Inflammatory macrophage (primary cell): ENCODE results near the gene PARD6G.

ENCODE experiments used
- DNase-seq, 2 donors: peaks; one replicate each; pipeline ENCODE4 v3.0.0-alpha.2; 2020 to 2022

Gene PARD6G

GRCh38 chr18:80189531-80189865 lies 57.8 kb downstream of the PARD6G start:
- no peak for DNase-seq

- DNase-seq = no peak
These were observed 58.4 kb downstream of the PARD6G start for GRCh38 chr18:80188643-80189530.

GRCh38 chr18:80187956-80188642 lies 59.2 kb downstream of the PARD6G start:
- DNase-seq = no peak

- DNase-seq = no peak
These were observed 61.8 kb downstream of the PARD6G start for GRCh38 chr18:80185545-80185944.

- DNase-seq = no peak
These were observed 63.0 kb downstream of the PARD6G start for GRCh38 chr18:80184243-80184772.

GRCh38 chr18:80183273-80184050 lies 63.9 kb downstream of the PARD6G start:
- DNase-seq = no peak

- no peak for DNase-seq
These were observed 64.5 kb downstream of the PARD6G start for GRCh38 chr18:80182855-80183254.

GRCh38 chr18:80181642-80182461 lies 65.5 kb downstream of the PARD6G start:
- no peak for DNase-seq

GRCh38 chr18:80180778-80181564 lies 66.3 kb downstream of the PARD6G start:
- no peak for DNase-seq

GRCh38 chr18:80179857-80180558 lies 67.3 kb downstream of the PARD6G start:
- DNase-seq = no peak

- DNase-seq = no peak
These were observed 68.1 kb downstream of the PARD6G start for GRCh38 chr18:80178935-80179818.

GRCh38 chr18:80177128-80177527 lies 70.2 kb downstream of the PARD6G start:
- DNase-seq = no peak

GRCh38 chr18:80176334-80177073 lies 70.8 kb downstream of the PARD6G start:
- DNase-seq = no peak

GRCh38 chr18:80175451-80176204 lies 71.7 kb downstream of the PARD6G start:
- no peak for DNase-seq

- no peak for DNase-seq
These were observed 74.3 kb downstream of the PARD6G start for GRCh38 chr18:80173060-80173459.

- no peak for DNase-seq
These were observed 75.3 kb downstream of the PARD6G start for GRCh38 chr18:80172056-80172455.

- peak; percentile 11 to 29 for DNase-seq
These were observed 76.1 kb downstream of the PARD6G start for GRCh38 chr18:80171054-80171872.
